ENCODE data around the gene PBX3.

Gene PBX3

DNA sequence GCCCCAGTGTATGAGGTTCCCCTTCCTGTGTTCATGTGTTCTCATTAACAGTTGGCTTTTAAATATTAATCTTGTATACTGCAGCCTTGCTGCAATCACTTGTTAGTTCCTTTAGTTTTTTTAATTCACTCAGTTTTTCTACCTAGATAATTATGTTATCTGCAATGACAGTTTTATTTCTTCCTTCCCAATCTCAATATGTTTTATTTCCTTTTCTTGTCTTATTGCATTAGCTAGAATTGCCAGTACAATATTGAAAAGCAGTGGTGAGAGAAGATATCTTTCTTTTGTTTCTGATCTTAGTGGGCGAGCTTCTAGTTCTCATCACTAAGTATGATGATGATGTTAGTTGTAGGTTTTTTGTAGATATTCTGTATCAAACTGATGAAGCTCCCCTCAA is 232.2 kb downstream of the PBX3 start:
- DNase-seq (ENCODE audit: low spot score in 2 of 2) (no peak), ATAC-seq (ENCODE audit: low read depth) (no peak)

GRCh38 chr9:125982798-125983406 is 235.7 kb downstream of the PBX3 start:
- ATAC-seq (ENCODE audit: low read depth) = no peak
- peaks cover 4% of the 10 kb centered on the region for H3K36me3 Mint-ChIP-seq
- H3K9me3 Mint-ChIP-seq = peaks cover 6% of the 10 kb centered on the region
- peaks cover 5% of the 10 kb centered on the region for H3K27me3 Mint-ChIP-seq
- peaks cover 3% of the 10 kb centered on the region for H3K4me1 Mint-ChIP-seq
- no peak for DNase-seq (ENCODE audit: low spot score in 2 of 2)
- H3K4me3 Mint-ChIP-seq = no peak overlapping the region
- no peak overlapping the region for H3K27ac Mint-ChIP-seq

More for the DNA sequence above, 232.2 kb downstream of the PBX3 start:
- Mint-ChIP-seq H3K27me3 (peaks cover 4% of the 10 kb centered on the region), H3K27ac (no peak overlapping the region), H3K4me3 (no peak overlapping the region), H3K36me3 (peaks cover 3% of the 10 kb centered on the region), H3K9me3 (peaks cover 4% of the 10 kb centered on the region), H3K4me1 (no peaks in the 10 kb centered on the region)

DNA sequence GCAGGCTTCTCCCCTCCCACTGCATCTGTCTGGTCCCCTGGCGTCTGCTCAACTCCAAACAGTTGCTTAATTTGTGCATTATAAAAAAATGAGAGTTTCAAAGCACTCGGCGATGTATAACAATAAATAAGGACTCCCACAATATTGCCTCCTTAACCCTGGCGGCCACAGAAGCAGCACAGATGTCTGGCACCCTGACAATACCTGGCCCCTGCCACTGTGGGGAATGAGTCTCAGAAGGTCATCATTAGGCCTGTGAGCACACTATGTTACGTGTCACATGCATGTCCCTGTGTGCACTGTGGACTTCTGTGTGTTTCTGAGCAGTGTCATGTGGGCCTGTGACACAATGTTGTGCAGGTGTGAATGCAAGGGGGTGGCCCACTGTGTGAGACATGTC is 236.5 kb downstream of the PBX3 start:
- H3K27ac Mint-ChIP-seq = no peak overlapping the region
- no peak for ATAC-seq (ENCODE audit: low read depth)
- H3K36me3 Mint-ChIP-seq = peaks cover 4% of the 10 kb centered on the region

GRCh38 chr9:125984461-125984860 is 237.3 kb downstream of the PBX3 start:
- peaks cover 3% of the 10 kb centered on the region for H3K4me1 Mint-ChIP-seq
- peaks cover 4% of the 10 kb centered on the region for H3K9me3 Mint-ChIP-seq
- H3K27me3 Mint-ChIP-seq = peaks cover 5% of the 10 kb centered on the region
- no peak for DNase-seq (ENCODE audit: low spot score in 2 of 2)
- peaks cover 4% of the 10 kb centered on the region for H3K36me3 Mint-ChIP-seq
- H3K27ac Mint-ChIP-seq = no peak overlapping the region
- no peak for ATAC-seq (ENCODE audit: low read depth)
- H3K4me3 Mint-ChIP-seq = no peak overlapping the region

More for the DNA sequence above, 236.5 kb downstream of the PBX3 start:
- H3K27me3 Mint-ChIP-seq = peaks cover 5% of the 10 kb centered on the region
- peaks cover 6% of the 10 kb centered on the region for H3K9me3 Mint-ChIP-seq
- DNase-seq (ENCODE audit: low spot score in 2 of 2) = no peak
- peaks cover 3% of the 10 kb centered on the region for H3K4me1 Mint-ChIP-seq
- no peak overlapping the region for H3K4me3 Mint-ChIP-seq

GRCh38 chr9:125985142-125985997 is 238.2 kb downstream of the PBX3 start:
- Mint-ChIP-seq H3K27ac (no peak overlapping the region), H3K4me1 (peaks cover 3% of the 10 kb centered on the region), H3K27me3 (peaks cover 5% of the 10 kb centered on the region), H3K36me3 (peaks cover 4% of the 10 kb centered on the region), H3K9me3 (peaks cover 4% of the 10 kb centered on the region), H3K4me3 (no peak overlapping the region)
- ATAC-seq (ENCODE audit: low read depth) (no peak), DNase-seq (ENCODE audit: low spot score in 2 of 2) (no peak)

GRCh38 chr9:125985998-125986655 is 239.0 kb downstream of the PBX3 start:
- Mint-ChIP-seq H3K27ac (no peak overlapping the region), H3K36me3 (peaks cover 4% of the 10 kb centered on the region), H3K4me1 (peaks cover 3% of the 10 kb centered on the region), H3K27me3 (peaks cover 5% of the 10 kb centered on the region), H3K4me3 (no peak overlapping the region), H3K9me3 (peaks cover 4% of the 10 kb centered on the region)
- DNase-seq (ENCODE audit: low spot score in 2 of 2) (no peak), ATAC-seq (ENCODE audit: low read depth) (no peak)

GRCh38 chr9:125986966-125987365 is 239.8 kb downstream of the PBX3 start:
- H3K36me3 Mint-ChIP-seq = peaks cover 4% of the 10 kb centered on the region
- no peak overlapping the region for H3K4me3 Mint-ChIP-seq
- peaks cover 3% of the 10 kb centered on the region for H3K4me1 Mint-ChIP-seq
- peaks cover 5% of the 10 kb centered on the region for H3K27me3 Mint-ChIP-seq
- ATAC-seq (ENCODE audit: low read depth) = no peak
- no peak overlapping the region for H3K27ac Mint-ChIP-seq
- peaks cover 4% of the 10 kb centered on the region for H3K9me3 Mint-ChIP-seq
- no peak for DNase-seq (ENCODE audit: low spot score in 2 of 2)

DNA sequence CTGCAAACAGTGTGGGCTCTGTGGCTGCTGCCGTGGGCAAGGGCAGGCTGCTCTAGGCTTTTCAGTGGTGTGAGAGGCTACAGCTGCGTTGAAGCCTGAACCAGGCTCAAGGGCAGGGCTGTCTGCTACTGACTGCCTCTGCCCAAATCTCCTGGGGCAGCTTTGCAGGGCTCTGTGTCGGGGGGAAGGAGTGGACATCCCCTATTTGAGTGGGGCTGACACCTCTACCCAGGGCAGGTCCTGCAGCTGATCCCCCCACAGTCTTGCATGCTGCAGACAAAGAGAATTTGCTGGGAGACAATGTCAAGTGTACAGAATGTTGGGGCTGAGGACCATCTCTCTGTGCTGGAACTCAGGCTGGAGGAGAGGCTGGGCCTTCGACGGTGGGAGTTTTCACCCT is 240.2 kb downstream of the PBX3 start:
- Mint-ChIP-seq H3K9me3 (peaks cover 4% of the 10 kb centered on the region), H3K27ac (no peak overlapping the region), H3K4me3 (no peak overlapping the region), H3K36me3 (peaks cover 4% of the 10 kb centered on the region), H3K4me1 (peaks cover 3% of the 10 kb centered on the region), H3K27me3 (peaks cover 5% of the 10 kb centered on the region)
- no peak for DNase-seq (ENCODE audit: low spot score in 2 of 2)
- no peak for ATAC-seq (ENCODE audit: low read depth)

DNA sequence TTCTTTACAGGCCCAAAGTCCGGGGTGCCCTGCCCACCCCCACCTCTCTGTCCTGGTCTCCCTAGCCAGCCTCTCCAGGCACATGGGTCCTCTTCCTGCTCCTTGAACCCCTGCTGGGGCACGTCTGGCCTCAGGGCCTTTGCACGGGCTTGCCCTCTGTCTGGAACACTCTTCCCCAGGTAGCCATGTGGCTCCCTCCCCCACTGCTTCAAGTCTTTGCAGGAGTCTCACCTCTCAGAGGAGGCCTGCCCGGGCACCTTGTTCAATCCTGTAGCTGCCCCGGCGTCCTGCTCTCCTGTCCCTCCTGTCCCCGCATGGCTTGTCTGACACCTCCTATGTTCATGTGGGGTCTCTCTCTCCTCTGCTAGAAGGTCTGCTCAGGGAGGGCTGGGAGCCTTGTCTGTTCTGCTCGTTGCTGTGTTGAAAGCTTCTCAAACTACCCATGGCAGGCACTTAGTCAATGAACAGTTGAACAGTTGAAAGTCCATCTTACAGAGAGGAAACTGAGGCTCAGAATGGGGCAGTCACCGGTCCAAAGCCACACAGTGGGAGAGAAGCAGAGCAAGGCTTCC is 241.4 kb downstream of the PBX3 start:
- H3K9me3 Mint-ChIP-seq = peaks cover 4% of the 10 kb centered on the region
- DNase-seq (ENCODE audit: low spot score in 2 of 2) (no peak), ATAC-seq (ENCODE audit: low read depth) (no peak)
- H3K27ac Mint-ChIP-seq = no peak overlapping the region
- H3K4me1 Mint-ChIP-seq = peaks cover 3% of the 10 kb centered on the region
- H3K36me3 Mint-ChIP-seq = peaks cover 4% of the 10 kb centered on the region
- peaks cover 8% of the 10 kb centered on the region for H3K27me3 Mint-ChIP-seq
- no peak overlapping the region for H3K4me3 Mint-ChIP-seq

DNA sequence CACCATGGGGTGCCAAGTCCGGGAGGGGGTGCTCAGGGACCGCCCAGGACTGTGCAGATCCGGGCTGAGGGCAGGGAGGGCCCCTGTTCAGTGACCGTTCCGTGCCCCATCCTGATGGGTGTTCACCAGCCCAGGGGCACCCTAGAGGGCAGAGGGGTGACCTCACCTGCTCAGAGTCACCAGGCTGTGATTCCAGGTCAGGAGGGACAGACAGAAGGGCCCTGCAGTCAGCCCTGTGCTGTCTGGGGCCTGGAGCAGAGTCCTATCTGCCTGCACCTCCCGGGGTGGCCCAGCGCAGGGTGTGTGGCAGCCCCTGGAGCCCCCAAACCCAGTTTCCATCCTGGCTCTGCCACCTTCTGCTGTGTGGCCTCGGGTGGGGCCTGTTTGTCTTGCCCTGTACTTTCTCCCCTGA is 241.9 kb downstream of the PBX3 start:
- DNase-seq (ENCODE audit: low spot score in 2 of 2) = no peak

DNA sequence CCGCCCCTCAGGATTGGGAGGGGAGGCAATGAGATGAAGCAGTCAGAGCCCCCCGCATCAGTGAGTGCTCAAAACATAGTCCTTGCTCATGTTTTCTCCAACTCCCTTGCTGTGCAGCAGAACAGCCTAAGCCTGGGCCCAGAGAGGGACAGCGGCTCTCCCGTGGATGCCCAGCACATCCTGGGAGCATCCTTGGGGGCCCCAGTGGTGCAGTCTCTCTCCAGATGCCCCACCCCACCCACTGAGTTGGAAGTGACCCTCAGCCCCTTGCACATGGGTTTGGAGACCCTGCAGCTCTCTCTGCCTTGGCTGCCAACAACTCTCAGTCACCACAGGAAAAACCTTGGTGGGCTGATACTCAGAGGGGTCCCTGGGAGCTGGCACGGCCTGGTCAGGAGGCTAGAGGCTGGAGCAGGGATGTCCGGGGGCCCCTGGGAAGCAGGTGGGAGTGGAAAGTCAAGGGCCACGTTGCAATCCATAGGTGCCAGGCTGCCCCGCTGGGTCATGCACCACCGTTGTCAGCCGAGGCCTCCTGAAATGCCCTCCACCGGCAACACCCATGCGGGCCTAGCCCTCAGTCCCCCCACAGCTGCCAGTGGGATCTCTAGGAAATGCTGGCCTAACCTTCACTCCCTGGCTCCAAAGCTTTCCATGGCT is 242.5 kb downstream of the PBX3 start:
- peaks cover 6% of the 10 kb centered on the region for H3K27me3 Mint-ChIP-seq
- H3K4me1 Mint-ChIP-seq = peaks cover 3% of the 10 kb centered on the region
- DNase-seq (ENCODE audit: low spot score in 2 of 2) = no peak
- no peak overlapping the region for H3K4me3 Mint-ChIP-seq
- H3K27ac Mint-ChIP-seq = no peak overlapping the region
- H3K36me3 Mint-ChIP-seq = peaks cover 4% of the 10 kb centered on the region
- peaks cover 4% of the 10 kb centered on the region for H3K9me3 Mint-ChIP-seq
- no peak for ATAC-seq (ENCODE audit: low read depth)

More for the DNA sequence above, 241.9 kb downstream of the PBX3 start:
- Mint-ChIP-seq H3K4me3 (no peak overlapping the region), H3K4me1 (peaks cover 3% of the 10 kb centered on the region), H3K27me3 (peaks cover 6% of the 10 kb centered on the region), H3K9me3 (peaks cover 4% of the 10 kb centered on the region), H3K27ac (no peak overlapping the region), H3K36me3 (peaks cover 4% of the 10 kb centered on the region)
- ATAC-seq (ENCODE audit: low read depth) = no peak

DNA sequence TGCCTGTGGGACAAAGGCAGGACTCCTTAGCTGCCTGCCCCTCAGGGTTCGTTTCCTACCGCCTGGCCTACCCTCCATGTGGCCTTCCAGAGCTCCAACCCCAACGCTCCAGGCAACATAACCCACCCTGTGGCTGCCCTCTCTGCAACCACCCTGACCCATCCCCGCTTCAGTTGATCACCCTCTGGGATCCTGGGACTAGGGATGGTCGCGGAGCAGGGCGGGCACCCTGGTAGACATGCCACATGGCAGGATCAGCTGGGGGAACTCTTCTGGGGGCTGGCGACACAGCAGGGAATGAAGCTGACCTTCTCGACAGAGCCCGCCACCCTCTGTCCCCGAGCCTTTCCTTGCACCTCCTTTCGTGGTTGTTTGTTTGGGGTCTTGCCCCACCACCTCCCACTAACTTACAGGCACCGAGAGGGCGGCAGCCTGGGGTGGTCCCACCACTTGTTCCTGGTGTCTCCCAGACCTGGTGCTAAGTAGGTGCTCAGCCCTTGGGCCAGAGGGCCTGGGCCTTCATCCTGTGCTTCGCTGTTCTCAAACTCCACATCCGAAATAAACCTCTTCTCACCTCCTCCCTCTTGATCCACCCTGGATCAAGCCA is 243.1 kb downstream of the PBX3 start:
- no peak for ATAC-seq (ENCODE audit: low read depth)
- peaks cover under 1% of the 10 kb centered on the region for H3K9me3 Mint-ChIP-seq
- no peaks in the 10 kb centered on the region for H3K4me1 Mint-ChIP-seq

GRCh38 chr9:125990793-125991220 is 243.6 kb downstream of the PBX3 start:
- H3K36me3 Mint-ChIP-seq = no peaks in the 10 kb centered on the region
- no peak overlapping the region for H3K4me3 Mint-ChIP-seq

More for the DNA sequence above, 243.1 kb downstream of the PBX3 start:
- no peak for DNase-seq (ENCODE audit: low spot score in 2 of 2)
- Mint-ChIP-seq H3K4me3 (no peak overlapping the region), H3K27me3 (peaks cover 4% of the 10 kb centered on the region), H3K36me3 (no peaks in the 10 kb centered on the region), H3K27ac (no peak overlapping the region)

More at GRCh38 chr9:125990793-125991220, 243.6 kb downstream of the PBX3 start:
- no peak for DNase-seq (ENCODE audit: low spot score in 2 of 2)
- peaks cover 4% of the 10 kb centered on the region for H3K27me3 Mint-ChIP-seq
- no peaks in the 10 kb centered on the region for H3K9me3 Mint-ChIP-seq
- no peak for ATAC-seq (ENCODE audit: low read depth)
- H3K4me1 Mint-ChIP-seq = no peaks in the 10 kb centered on the region
- H3K27ac Mint-ChIP-seq = no peak overlapping the region

All from memory B cell (primary cell).